Adrenal gland (tissue), 5 donors: ENCODE data around the gene PLCG2.

Experiments
- POLR2A ChIP-seq, 2 donors: fragments of 450-650 bp; IDR thresholded peaks; one replicate each; pipeline ENCODE4 v1.6.1; 2017; ENCODE audit warnings: antibody characterized with exemption in 2 of 2, mild to moderate bottlenecking in 2 of 2, moderate library complexity in 1 of 2
- TF ChIP-seq, protein P1 (sequence below), 6 experiments: fragments of 450-650 bp in 4 of 6; fragments of 200-600 bp in 2 of 6; sonication (generic) in 1 of 6; IDR thresholded peaks; 1 replicate in 5 of 6; 2 replicates in 1 of 6; pipeline versions ENCODE4 v1.5.1 to v1.8.0; 2016 to 2021; ENCODE audit warnings: antibody characterized with exemption in 6 of 6, mild to moderate bottlenecking in 2 of 6, moderate library complexity in 1 of 6
- donor health status: DM: no; HTN: no; CAD: no.

GRCh38 chr16:81795193-81795592, 16.1 kb downstream of the PLCG2 start:
- TF ChIP-seq, protein P1, sequence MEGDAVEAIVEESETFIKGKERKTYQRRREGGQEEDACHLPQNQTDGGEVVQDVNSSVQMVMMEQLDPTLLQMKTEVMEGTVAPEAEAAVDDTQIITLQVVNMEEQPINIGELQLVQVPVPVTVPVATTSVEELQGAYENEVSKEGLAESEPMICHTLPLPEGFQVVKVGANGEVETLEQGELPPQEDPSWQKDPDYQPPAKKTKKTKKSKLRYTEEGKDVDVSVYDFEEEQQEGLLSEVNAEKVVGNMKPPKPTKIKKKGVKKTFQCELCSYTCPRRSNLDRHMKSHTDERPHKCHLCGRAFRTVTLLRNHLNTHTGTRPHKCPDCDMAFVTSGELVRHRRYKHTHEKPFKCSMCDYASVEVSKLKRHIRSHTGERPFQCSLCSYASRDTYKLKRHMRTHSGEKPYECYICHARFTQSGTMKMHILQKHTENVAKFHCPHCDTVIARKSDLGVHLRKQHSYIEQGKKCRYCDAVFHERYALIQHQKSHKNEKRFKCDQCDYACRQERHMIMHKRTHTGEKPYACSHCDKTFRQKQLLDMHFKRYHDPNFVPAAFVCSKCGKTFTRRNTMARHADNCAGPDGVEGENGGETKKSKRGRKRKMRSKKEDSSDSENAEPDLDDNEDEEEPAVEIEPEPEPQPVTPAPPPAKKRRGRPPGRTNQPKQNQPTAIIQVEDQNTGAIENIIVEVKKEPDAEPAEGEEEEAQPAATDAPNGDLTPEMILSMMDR (IDR thresholded peaks at IDR 0.05), result no peak
- TF ChIP-seq POLR2A (IDR thresholded peaks at IDR 0.05), result no peak
